GM21825 (cell line): ENCODE data around the gene MXD1.

ENCODE experiments used
- ATAC-seq: cut with Tn5 transposase; IDR thresholded peaks from one replicate; pipeline ENCODE4 v1.9.1; 2021; ENCODE audit warnings: mild to moderate bottlenecking, moderate library complexity; ENCODE audit not compliant: unreplicated experiment

The MXD1 gene

GRCh38 chr2:69975853-69976462 lies 61.0 kb downstream of the MXD1 start:
- no peak for ATAC-seq

- ATAC-seq = no peak
Observed at GRCh38 chr2:69977186-69977585, 62.3 kb downstream of the MXD1 start.

- ATAC-seq = no peak
Observed at GRCh38 chr2:69977906-69978482, 63.1 kb downstream of the MXD1 start.

- ATAC-seq = no peak
Observed at GRCh38 chr2:69979902-69980807, 65.2 kb downstream of the MXD1 start.

- no peak for ATAC-seq
Observed at GRCh38 chr2:69983392-69983966, 68.6 kb downstream of the MXD1 start.

GRCh38 chr2:69985216-69985615 lies 70.3 kb downstream of the MXD1 start:
- no peak for ATAC-seq

GRCh38 chr2:69985688-69986087 lies 70.8 kb downstream of the MXD1 start:
- ATAC-seq = no peak

- no peak for ATAC-seq
Observed at GRCh38 chr2:69986691-69987090, 71.8 kb downstream of the MXD1 start.

- no peak for ATAC-seq
Observed at GRCh38 chr2:69988086-69988635, 73.3 kb downstream of the MXD1 start.

- no peak for ATAC-seq
Observed at GRCh38 chr2:69989009-69989408, 74.1 kb downstream of the MXD1 start.

- ATAC-seq = no peak
Observed at GRCh38 chr2:69989441-69990105, 74.7 kb downstream of the MXD1 start.
